HEK293 (cell line): Measurements from ENCODE around the gene LYST.

ENCODE experiments used
- CTCF ChIA-PET: fragments of 350-600 bp; formaldehyde crosslinking; extraction: SDS; loops from one replicate; lab custom pipeline; 2021; ENCODE audit warnings: antibody characterized with exemption; lab: Yijun Ruan, JAX
- POLR2A ChIA-PET: fragments of 300-600 bp; formaldehyde crosslinking; extraction: SDS; loops from one replicate; lab custom pipeline; 2020; ENCODE audit warnings: antibody characterized with exemption, inconsistent platforms; lab: Yijun Ruan, JAX
- H3K27ac ChIP-seq: fragments of 200-500 bp; sonication (Bioruptor generic); 2 replicates; pipeline ENCODE4 v1.5.1; 2014; ENCODE audit warnings: low read depth, low read length, control low read depth, inconsistent platforms; ENCODE audit errors: extremely low read depth
- H3K36me3 ChIP-seq, 2 experiments: fragments of 200-500 bp in 1 of 2; sonication (Bioruptor generic) in 1 of 2; 1 replicate in 1 of 2; 2 replicates in 1 of 2; pipeline ENCODE4 v1.5.1; 2014 to 2017; ENCODE audit warnings: inconsistent platforms in 2 of 2, low read length in 2 of 2; ENCODE audit not compliant: control insufficient read depth in 2 of 2, insufficient read depth in 1 of 2
- H3K4me1 ChIP-seq: fragments of 200-500 bp; sonication (Bioruptor generic); 2 replicates; pipeline ENCODE4 v1.5.1; 2014; ENCODE audit warnings: mild to moderate bottlenecking, low read length, inconsistent platforms; ENCODE audit not compliant: control insufficient read depth, insufficient read depth
- H3K4me3 ChIP-seq: 2 replicates; pipeline ENCODE4 v1.5.1; 2011; ENCODE audit warnings: low read depth, mild to moderate bottlenecking, control low read depth, low read length, moderate library complexity
- H3K9me3 ChIP-seq: fragments of 200-500 bp; sonication (Bioruptor generic); 2 replicates; pipeline ENCODE4 v1.5.1; 2014; ENCODE audit warnings: low read depth, low read length, inconsistent platforms; ENCODE audit not compliant: control insufficient read depth, insufficient read depth
- GLI4 ChIP-seq: fragments of 450-650 bp; formaldehyde crosslinking; IDR thresholded peaks from 2 replicates; pipeline ENCODE4 v1.5.1; 2016; ENCODE audit warnings: missing biosample characterization, missing genetic modification characterization
- HOXC10 ChIP-seq: sonication (generic); formaldehyde crosslinking; IDR thresholded peaks from 2 replicates; pipeline ENCODE4 v1.8.1; 2023; ENCODE audit warnings: mild to moderate bottlenecking, missing genetic modification reagents
- HOXD13 ChIP-seq: sonication (generic); formaldehyde crosslinking; IDR thresholded peaks from 2 replicates; pipeline ENCODE4 v1.8.0; 2022; ENCODE audit warnings: missing genetic modification reagents, borderline replicate concordance
- OSR2 ChIP-seq: fragments of 450-650 bp; formaldehyde crosslinking; IDR thresholded peaks from 2 replicates; pipeline ENCODE4 v1.5.1; 2016; ENCODE audit warnings: missing biosample characterization, missing genetic modification characterization
- PRDM1 ChIP-seq: fragments of 450-650 bp; formaldehyde crosslinking; IDR thresholded peaks from 2 replicates; pipeline ENCODE4; 2016; ENCODE audit warnings: missing biosample characterization, missing genetic modification characterization
- TCF7L2 ChIP-seq: IDR thresholded peaks from 2 replicates; pipeline ENCODE4 v1.6.1; 2011; ENCODE audit warnings: low read depth, mild to moderate bottlenecking, inconsistent platforms, low read length, moderate library complexity, borderline replicate concordance
- ZBTB11 ChIP-seq: fragments of 450-650 bp; formaldehyde crosslinking; conservative IDR thresholded peaks from 2 replicates; pipeline ENCODE4 v1.5.1; 2016; ENCODE audit warnings: low read depth, missing biosample characterization, missing genetic modification characterization
- ZNF157 ChIP-seq: fragments of 450-650 bp; formaldehyde crosslinking; IDR thresholded peaks from 2 replicates; pipeline ENCODE4 v1.5.1; 2016; ENCODE audit warnings: missing biosample characterization, missing genetic modification characterization
- ZNF175 ChIP-seq: fragments of 450-650 bp; formaldehyde crosslinking; IDR thresholded peaks from 2 replicates; pipeline ENCODE4 v1.5.1; 2016; ENCODE audit warnings: missing biosample characterization, missing genetic modification characterization
- ZNF2 ChIP-seq: fragments of 450-650 bp; formaldehyde crosslinking; IDR thresholded peaks from 2 replicates; pipeline ENCODE4 v1.5.1; 2016; ENCODE audit warnings: missing biosample characterization, missing genetic modification characterization
- ZNF211 ChIP-seq: fragments of 450-650 bp; formaldehyde crosslinking; IDR thresholded peaks from 2 replicates; pipeline ENCODE4 v1.5.1; 2016; ENCODE audit warnings: low read depth, missing biosample characterization, missing genetic modification characterization
- ZNF23 ChIP-seq: fragments of 450-650 bp; formaldehyde crosslinking; IDR thresholded peaks from 2 replicates; pipeline ENCODE4 v1.5.1; 2016; ENCODE audit warnings: missing biosample characterization, missing genetic modification characterization, borderline replicate concordance
- ZNF248 ChIP-seq: fragments of 450-650 bp; formaldehyde crosslinking; IDR thresholded peaks from 2 replicates; pipeline ENCODE4 v1.5.1; 2017; ENCODE audit warnings: missing biosample characterization, missing genetic modification characterization
- ZNF26 ChIP-seq: fragments of 450-650 bp; formaldehyde crosslinking; IDR thresholded peaks from 2 replicates; pipeline ENCODE4 v1.5.1; 2016; ENCODE audit warnings: missing biosample characterization, missing genetic modification characterization
- ZNF585B ChIP-seq: fragments of 450-650 bp; formaldehyde crosslinking; IDR thresholded peaks from 2 replicates; pipeline ENCODE4 v1.5.1; 2016; ENCODE audit warnings: missing biosample characterization, missing genetic modification characterization
- ZNF645 ChIP-seq: fragments of 450-650 bp; formaldehyde crosslinking; IDR thresholded peaks from 2 replicates; pipeline ENCODE4; 2016; ENCODE audit warnings: missing biosample characterization, missing genetic modification characterization
- ZNF776 ChIP-seq: fragments of 450-650 bp; formaldehyde crosslinking; IDR thresholded peaks from 2 replicates; pipeline ENCODE4 v1.5.0; 2017; ENCODE audit warnings: missing biosample characterization, missing genetic modification characterization, borderline replicate concordance
- ZNF843 ChIP-seq: fragments of 450-650 bp; formaldehyde crosslinking; IDR thresholded peaks from 2 replicates; pipeline ENCODE4 v1.5.1; 2016; ENCODE audit warnings: missing biosample characterization, missing genetic modification characterization
- ZXDB ChIP-seq: fragments of 450-650 bp; formaldehyde crosslinking; IDR thresholded peaks from 2 replicates; pipeline ENCODE4 v1.5.1; 2016; ENCODE audit warnings: missing biosample characterization, missing genetic modification characterization

Gene LYST

GRCh38 chr1:235736263-235736662 lies 130.4 kb downstream of the LYST start:
- H3K4me1 ChIP-seq: peaks cover 5% of the 10 kb centered on the region; the same call in 1 of the 2 replicates
- H3K27ac ChIP-seq: no peak overlapping the region
- H3K4me3 ChIP-seq: no peak overlapping the region
- no peaks in the 10 kb centered on the region for H3K9me3 ChIP-seq
- TF ChIP-seq OSR2 (tag by site-specific recombination) (no peak), ZNF175 (tag by site-specific recombination) (no peak), ZNF645 (no peak)
- ChIA-PET POLR2A (no interaction called here), CTCF (interaction anchor here (0.6 to 0.8 kb wide), 3 partner anchors 38 to 1183 kb away, joined by 3 read pairs; no protein-coding TSS in a partner anchor)
- H3K36me3 ChIP-seq: peaks cover 3 to 7% of the 10 kb centered on the region in 2 experiments; a peak in 1 of 3 replicates

- Histone ChIP-seq H3K4me1 (peaks cover 5% of the 10 kb centered on the region; the same call in 1 of the 2 replicates), H3K27ac (no peak overlapping the region), H3K36me3 (peaks cover 3 to 6% of the 10 kb centered on the region in 2 experiments; a peak in 2 of 3 replicates), H3K9me3 (no peaks in the 10 kb centered on the region), H3K4me3 (no peak overlapping the region)
- CTCF ChIA-PET: interaction anchor here (0.6 to 0.8 kb wide), 2 partner anchors 178 to 1183 kb away, joined by 3 read pairs; no protein-coding TSS in a partner anchor
- POLR2A ChIA-PET: no interaction called here
- no peak for TF ChIP-seq HOXD13 (CRISPR knock-in tag)
- no peak for TF ChIP-seq ZXDB (tag by site-specific recombination)
- no peak for TF ChIP-seq ZNF843 (tag by site-specific recombination)
- TF ChIP-seq ZBTB11: no peak
Observed at GRCh38 chr1:235735621-235736020, 131.1 kb downstream of the LYST start.

GRCh38 chr1:235734335-235734734 lies 132.4 kb downstream of the LYST start:
- H3K4me1 ChIP-seq: peaks cover 5% of the 10 kb centered on the region; the same call in 1 of the 2 replicates
- H3K36me3 ChIP-seq: peaks cover 3 to 10% of the 10 kb centered on the region in 2 experiments
- H3K4me3 ChIP-seq: no peak overlapping the region
- no peak overlapping the region for H3K27ac ChIP-seq
- H3K9me3 ChIP-seq: no peaks in the 10 kb centered on the region
- TF ChIP-seq ZNF585B (tag by site-specific recombination) (no peak), ZNF157 (tag by site-specific recombination) (no peak), TCF7L2 (0 out of 2 replicates have a peak, but pooled peaks have one; percentile 36)
- POLR2A ChIA-PET: no interaction called here
- CTCF ChIA-PET: interaction anchor here (0.6 to 3.3 kb wide), 2 partner anchors 238 to 264 kb away, joined by 3 to 23 read pairs; no protein-coding TSS in a partner anchor

GRCh38 chr1:235730007-235730406 lies 136.7 kb downstream of the LYST start:
- Histone ChIP-seq H3K9me3 (no peaks in the 10 kb centered on the region), H3K27ac (no peak overlapping the region), H3K4me1 (no peaks in the 10 kb centered on the region), H3K36me3 (peaks cover 3 to 15% of the 10 kb centered on the region in 2 experiments), H3K4me3 (no peak overlapping the region)
- ChIA-PET POLR2A (interaction anchor here (1.2 kb wide), 1 partner anchor 226 kb away, joined by 4 read pairs; the partner anchor contains the start of gene B3GALNT2), CTCF (interaction anchor here (0.5 to 3.8 kb wide), 13 partner anchors 11 to 1229 kb away, joined by 3 to 20 read pairs (median 4); partner anchors contain the start of gene B3GALNT2)
- TF ChIP-seq ZNF776 (tag by site-specific recombination): no peak
- TF ChIP-seq GLI4 (tag by site-specific recombination): no peak
- no peak for TF ChIP-seq ZNF26 (tag by site-specific recombination)
- TF ChIP-seq ZNF2: no peak
- TF ChIP-seq ZNF248 (tag by site-specific recombination): no peak
- no peak for TF ChIP-seq PRDM1 (tag by site-specific recombination)
- no peak for TF ChIP-seq ZNF23
- TF ChIP-seq ZNF211 (tag by site-specific recombination): no peak
- TF ChIP-seq HOXC10 (CRISPR knock-in tag): no peak
